ENCODE data around the gene MSMO1. TPM values are rescaled to one million over a fixed set of nuclear protein-coding genes. Genes with fewer than 3 reads are reported as not detected.

MSMO1 gene
- polyA plus RNA-seq, 1 donor from 2014 or later, result 242 TPM

DNA sequence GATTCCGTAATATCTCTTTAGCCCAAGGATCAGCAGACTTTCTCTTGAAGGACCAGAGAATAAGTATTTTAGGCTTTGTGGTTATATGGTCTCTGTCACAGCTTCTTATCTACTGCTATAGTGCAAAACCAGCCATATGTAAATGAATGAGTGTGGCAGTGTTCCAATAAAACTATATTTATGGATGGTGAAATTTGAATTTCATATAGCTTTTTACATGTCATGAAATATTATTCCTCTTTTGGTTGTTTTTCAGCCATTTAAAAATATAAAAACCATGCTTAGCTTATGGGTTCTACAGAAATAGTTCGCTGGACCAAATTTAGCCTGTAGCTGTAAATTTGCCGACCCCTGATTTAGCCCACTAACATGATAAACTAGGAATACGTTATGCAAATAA is 18.0 kb upstream of the MSMO1 start:
- Histone ChIP-seq H3K9me2 (ENCODE audit: insufficient read depth, low read length) (no peaks in the 10 kb centered on the region), H3K9me3 (ENCODE audit: low read length) (no peaks in the 10 kb centered on the region), H3F3A (ENCODE audit: insufficient read depth, low read length, poor library complexity, severe bottlenecking) (no peaks in the 10 kb centered on the region), H2AFZ (ENCODE audit: low read depth, low read length) (no peak overlapping the region), H4K20me1 (ENCODE audit: insufficient read depth) (no peaks in the 10 kb centered on the region), H3K79me2 (replicated peaks; ENCODE audit: insufficient read depth, low read length) (no peaks in the 10 kb centered on the region), H3K27ac (ENCODE audit: low read length) (no peak overlapping the region), H3K4me2 (ENCODE audit: low read length) (no peak overlapping the region), H3K27me3 (ENCODE audit: insufficient read depth, low read depth, low read length) (no peaks in the 10 kb centered on the region), H3K4me3 (ENCODE audit: low read length) (no peak overlapping the region), H3K9ac (ENCODE audit: low read length) (no peak overlapping the region), H3K36me3 (ENCODE audit: insufficient read depth, low read length) (no peaks in the 10 kb centered on the region)
- no peak for TF ChIP-seq MXI1 (conservative IDR thresholded peaks at IDR 0.05; ENCODE audit: poor library complexity, severe bottlenecking)
- TF ChIP-seq, protein P1, sequence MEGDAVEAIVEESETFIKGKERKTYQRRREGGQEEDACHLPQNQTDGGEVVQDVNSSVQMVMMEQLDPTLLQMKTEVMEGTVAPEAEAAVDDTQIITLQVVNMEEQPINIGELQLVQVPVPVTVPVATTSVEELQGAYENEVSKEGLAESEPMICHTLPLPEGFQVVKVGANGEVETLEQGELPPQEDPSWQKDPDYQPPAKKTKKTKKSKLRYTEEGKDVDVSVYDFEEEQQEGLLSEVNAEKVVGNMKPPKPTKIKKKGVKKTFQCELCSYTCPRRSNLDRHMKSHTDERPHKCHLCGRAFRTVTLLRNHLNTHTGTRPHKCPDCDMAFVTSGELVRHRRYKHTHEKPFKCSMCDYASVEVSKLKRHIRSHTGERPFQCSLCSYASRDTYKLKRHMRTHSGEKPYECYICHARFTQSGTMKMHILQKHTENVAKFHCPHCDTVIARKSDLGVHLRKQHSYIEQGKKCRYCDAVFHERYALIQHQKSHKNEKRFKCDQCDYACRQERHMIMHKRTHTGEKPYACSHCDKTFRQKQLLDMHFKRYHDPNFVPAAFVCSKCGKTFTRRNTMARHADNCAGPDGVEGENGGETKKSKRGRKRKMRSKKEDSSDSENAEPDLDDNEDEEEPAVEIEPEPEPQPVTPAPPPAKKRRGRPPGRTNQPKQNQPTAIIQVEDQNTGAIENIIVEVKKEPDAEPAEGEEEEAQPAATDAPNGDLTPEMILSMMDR (IDR thresholded peaks at IDR 0.05; ENCODE audit: poor library complexity, severe bottlenecking), result no peak
- TF ChIP-seq EZH2 (IDR thresholded peaks at IDR 0.05; ENCODE audit: borderline replicate concordance, insufficient read depth, low read length, poor library complexity, severe bottlenecking), result no peak
- TF ChIP-seq POLR2AphosphoS5 (IDR thresholded peaks at IDR 0.05), result no peak
- TF ChIP-seq EP300 (conservative IDR thresholded peaks at IDR 0.05; ENCODE audit: poor library complexity, severe bottlenecking), result no peak
- TF ChIP-seq TAF1 (IDR thresholded peaks at IDR 0.05; ENCODE audit: low read depth), result no peak
- TF ChIP-seq RAD21 (conservative IDR thresholded peaks at IDR 0.05), result no peak
- no peak for TF ChIP-seq SMC3 (conservative IDR thresholded peaks at IDR 0.05; ENCODE audit: poor library complexity)
- TF ChIP-seq, protein P2, sequence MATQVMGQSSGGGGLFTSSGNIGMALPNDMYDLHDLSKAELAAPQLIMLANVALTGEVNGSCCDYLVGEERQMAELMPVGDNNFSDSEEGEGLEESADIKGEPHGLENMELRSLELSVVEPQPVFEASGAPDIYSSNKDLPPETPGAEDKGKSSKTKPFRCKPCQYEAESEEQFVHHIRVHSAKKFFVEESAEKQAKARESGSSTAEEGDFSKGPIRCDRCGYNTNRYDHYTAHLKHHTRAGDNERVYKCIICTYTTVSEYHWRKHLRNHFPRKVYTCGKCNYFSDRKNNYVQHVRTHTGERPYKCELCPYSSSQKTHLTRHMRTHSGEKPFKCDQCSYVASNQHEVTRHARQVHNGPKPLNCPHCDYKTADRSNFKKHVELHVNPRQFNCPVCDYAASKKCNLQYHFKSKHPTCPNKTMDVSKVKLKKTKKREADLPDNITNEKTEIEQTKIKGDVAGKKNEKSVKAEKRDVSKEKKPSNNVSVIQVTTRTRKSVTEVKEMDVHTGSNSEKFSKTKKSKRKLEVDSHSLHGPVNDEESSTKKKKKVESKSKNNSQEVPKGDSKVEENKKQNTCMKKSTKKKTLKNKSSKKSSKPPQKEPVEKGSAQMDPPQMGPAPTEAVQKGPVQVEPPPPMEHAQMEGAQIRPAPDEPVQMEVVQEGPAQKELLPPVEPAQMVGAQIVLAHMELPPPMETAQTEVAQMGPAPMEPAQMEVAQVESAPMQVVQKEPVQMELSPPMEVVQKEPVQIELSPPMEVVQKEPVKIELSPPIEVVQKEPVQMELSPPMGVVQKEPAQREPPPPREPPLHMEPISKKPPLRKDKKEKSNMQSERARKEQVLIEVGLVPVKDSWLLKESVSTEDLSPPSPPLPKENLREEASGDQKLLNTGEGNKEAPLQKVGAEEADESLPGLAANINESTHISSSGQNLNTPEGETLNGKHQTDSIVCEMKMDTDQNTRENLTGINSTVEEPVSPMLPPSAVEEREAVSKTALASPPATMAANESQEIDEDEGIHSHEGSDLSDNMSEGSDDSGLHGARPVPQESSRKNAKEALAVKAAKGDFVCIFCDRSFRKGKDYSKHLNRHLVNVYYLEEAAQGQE (IDR thresholded peaks at IDR 0.05; ENCODE audit: borderline replicate concordance), result no peak

DNA sequence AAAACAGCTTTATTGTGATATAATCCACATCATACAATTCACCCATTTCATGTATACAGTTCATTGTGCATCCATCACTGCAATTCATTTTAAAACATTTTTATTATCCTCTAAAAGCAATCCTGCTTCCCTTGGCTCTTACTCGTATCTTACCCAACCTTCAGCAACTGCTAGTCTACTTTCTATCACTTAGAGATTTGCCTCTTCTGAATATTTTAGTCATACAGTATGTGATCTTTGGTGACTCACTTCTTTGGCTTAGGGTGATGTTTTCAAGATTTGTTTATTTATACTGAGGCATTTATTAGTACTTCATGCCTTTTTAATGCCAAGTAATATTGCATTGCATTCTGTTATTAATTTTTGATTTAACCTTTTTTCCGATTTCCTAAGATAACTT is 15.0 kb upstream of the MSMO1 start:
- H3F3A ChIP-seq (ENCODE audit: insufficient read depth, low read length, poor library complexity, severe bottlenecking), result no peaks in the 10 kb centered on the region
- H3K4me2 ChIP-seq (ENCODE audit: low read length), result no peak overlapping the region
- H4K20me1 ChIP-seq (ENCODE audit: insufficient read depth), result no peaks in the 10 kb centered on the region
- no peak overlapping the region for H3K9ac ChIP-seq (ENCODE audit: low read length)
- TF ChIP-seq POLR2AphosphoS5 (IDR thresholded peaks at IDR 0.05), result no peak
- TF ChIP-seq TAF1 (IDR thresholded peaks at IDR 0.05; ENCODE audit: low read depth), result no peak
- no peak for TF ChIP-seq MXI1 (conservative IDR thresholded peaks at IDR 0.05; ENCODE audit: poor library complexity, severe bottlenecking)
- TF ChIP-seq, protein P1 (IDR thresholded peaks at IDR 0.05; ENCODE audit: poor library complexity, severe bottlenecking), result no peak
- TF ChIP-seq EZH2 (IDR thresholded peaks at IDR 0.05; ENCODE audit: borderline replicate concordance, insufficient read depth, low read length, poor library complexity, severe bottlenecking), result no peak
- TF ChIP-seq EP300 (conservative IDR thresholded peaks at IDR 0.05; ENCODE audit: poor library complexity, severe bottlenecking), result no peak
- TF ChIP-seq, protein P2 (IDR thresholded peaks at IDR 0.05; ENCODE audit: borderline replicate concordance), result no peak
- TF ChIP-seq SMC3 (conservative IDR thresholded peaks at IDR 0.05; ENCODE audit: poor library complexity), result no peak
- no peaks in the 10 kb centered on the region for H3K36me3 ChIP-seq (ENCODE audit: insufficient read depth, low read length)
- H3K9me2 ChIP-seq (ENCODE audit: insufficient read depth, low read length), result no peaks in the 10 kb centered on the region
- H3K4me3 ChIP-seq (ENCODE audit: low read length), result no peak overlapping the region
- H3K27me3 ChIP-seq (ENCODE audit: insufficient read depth, low read depth, low read length), result no peaks in the 10 kb centered on the region
- no peak overlapping the region for H2AFZ ChIP-seq (ENCODE audit: low read depth, low read length)
- H3K9me3 ChIP-seq (ENCODE audit: low read length), result no peaks in the 10 kb centered on the region
- no peak overlapping the region for H3K27ac ChIP-seq (ENCODE audit: low read length)
- no peaks in the 10 kb centered on the region for H3K79me2 ChIP-seq (replicated peaks; ENCODE audit: insufficient read depth, low read length)

Data from neural cell (in vitro differentiated cells).